H4 (cell line): ENCODE measurements around the gene KDM1B. TPM values are rescaled to one million over a fixed set of nuclear protein-coding genes. Genes with fewer than 3 reads are reported as not detected.
A peak's percentile ranks its signal among the peaks of the same experiment; 100 is the strongest.
"Not testable (repeated sequence)": the region's sequence is repeated elsewhere in the genome, so short reads cannot be mapped to it uniquely, and the experiment has no call there.

Source experiments
- DNase-seq: peaks from one replicate; pipeline ENCODE4 v3.0.0-alpha.2; 2015; ENCODE audit warnings: low spot score
- total RNA-seq: library from RNA; depleted of rRNA; stranded (reverse); fragments of >200 nt; shearing (Covaris generic); gene quantifications from 2 replicates; pipeline ENCODE4 v1.2.3, GENCODE V29; 2014

Gene KDM1B
- total RNA-seq, 1 experiment from 2014 or later: 6.6 TPM

DNA sequence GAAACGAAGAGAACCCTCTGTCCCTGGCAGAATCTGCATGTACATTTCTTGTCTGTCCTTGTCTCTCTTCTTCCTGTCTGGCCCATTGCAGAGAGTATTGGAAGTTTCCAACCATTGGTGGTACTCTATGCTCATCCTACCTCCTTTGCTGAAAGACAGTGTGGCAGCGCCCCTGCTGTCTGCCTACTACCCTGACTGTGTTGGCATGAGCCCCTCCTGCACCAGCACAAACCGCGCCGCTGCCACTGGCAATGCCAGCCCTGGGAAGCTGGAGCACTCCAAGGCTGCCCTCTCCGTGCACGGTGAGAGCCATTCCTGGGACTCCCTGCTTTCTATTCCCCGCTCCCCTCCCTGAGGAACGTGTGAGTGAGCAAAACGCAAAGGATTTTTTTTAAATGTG, 32.5 kb downstream of the KDM1B start:
- DNase-seq: no peak

DNA sequence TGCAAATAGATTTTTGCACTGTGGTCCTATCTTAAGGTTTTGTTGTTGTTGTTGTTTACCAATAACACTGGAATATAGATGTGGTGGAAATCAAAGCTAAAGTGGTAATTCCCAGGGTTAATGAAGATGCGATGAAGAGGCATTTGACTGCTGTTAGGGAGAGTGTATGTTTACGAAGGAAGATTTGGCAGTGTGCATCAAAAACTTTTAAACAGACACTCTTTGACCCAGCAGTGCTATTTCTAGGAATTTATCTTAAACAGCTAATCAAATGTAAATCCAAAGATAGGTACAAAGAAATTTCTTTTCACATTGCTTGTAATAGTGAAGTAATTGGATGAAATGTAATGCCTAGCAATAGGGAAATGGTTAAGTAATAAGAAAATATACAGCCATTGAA, 34.0 kb downstream of the KDM1B start:
- no peak for DNase-seq

DNA sequence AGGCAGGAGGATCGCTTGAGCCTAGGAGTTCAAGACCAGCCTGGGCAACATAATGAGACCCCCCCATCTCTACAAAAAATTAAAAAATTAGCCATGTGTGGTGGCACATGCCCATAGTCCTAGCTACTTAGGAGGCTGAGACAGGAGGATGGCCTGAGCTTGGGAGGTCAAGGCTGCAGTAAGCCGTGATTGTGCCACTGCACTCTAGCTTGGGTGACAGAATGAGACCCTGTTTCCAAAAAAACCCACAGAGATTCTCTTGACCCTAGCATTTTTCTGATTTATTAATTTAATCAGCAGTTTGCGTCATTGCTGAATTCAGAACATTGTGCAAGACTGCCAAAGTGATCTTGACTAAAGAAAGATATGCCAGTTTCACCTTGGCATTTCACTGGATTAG, 36.8 kb downstream of the KDM1B start:
- DNase-seq: no peak

DNA sequence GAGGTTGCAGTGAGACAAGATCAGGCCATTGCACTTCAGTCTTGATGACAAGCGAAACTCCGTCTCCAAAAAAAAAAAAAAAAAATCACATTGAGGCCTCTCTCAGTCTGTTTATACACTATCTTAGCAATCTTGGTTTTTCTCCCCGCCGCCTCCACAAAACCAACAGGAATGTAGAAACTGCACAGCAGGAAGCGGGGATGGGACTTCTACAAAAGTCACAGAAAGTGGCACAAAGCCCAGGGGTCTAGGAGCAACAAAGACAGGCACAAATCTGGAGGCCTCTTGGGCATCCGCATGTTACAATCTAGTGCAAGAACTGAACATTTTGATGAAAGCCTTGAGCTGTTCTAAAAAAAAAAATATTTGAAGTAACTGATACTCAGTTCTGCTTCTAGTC, 48.6 kb downstream of the KDM1B start:
- DNase-seq: peak; percentile 43

DNA sequence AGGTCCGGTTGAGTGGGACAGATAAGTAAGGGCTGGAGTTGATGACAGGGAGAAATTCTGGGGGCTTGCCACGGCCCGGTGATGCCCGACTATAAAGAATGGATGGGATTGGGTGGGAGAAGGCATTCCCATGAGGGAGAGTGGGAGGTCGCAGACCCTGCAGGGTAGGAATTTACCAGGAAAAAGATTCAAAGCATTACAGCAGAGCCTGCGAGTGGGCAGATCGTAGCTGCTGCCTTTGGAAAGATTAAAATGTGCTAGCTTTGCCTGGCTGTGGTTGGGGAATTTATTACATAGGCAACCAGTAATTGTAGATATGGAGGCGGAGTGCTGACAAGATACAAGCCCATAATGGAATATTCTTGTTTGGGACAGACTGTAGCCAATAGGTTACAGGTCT, 49.5 kb downstream of the KDM1B start:
- no peak for DNase-seq

DNA sequence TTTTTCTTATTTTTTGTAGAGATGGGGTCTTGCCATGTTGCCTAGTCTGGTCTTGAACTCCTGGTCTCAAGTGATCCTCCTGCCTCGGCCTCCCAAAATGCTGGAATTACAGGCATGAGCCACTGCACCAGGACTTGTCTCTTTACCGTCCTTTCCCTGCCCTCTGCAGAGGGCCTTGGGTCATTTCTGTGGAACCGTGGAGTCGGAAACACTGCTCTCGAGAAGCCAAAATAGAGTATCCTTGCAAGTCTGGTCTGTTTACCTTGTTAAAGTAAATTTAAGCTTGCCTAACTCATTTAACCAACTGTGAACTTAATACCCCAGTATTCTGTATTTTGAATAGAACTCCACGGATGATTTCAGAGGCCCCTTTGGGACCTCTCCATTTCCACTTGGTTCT, 51.4 kb downstream of the KDM1B start:
- no peak for DNase-seq

DNA sequence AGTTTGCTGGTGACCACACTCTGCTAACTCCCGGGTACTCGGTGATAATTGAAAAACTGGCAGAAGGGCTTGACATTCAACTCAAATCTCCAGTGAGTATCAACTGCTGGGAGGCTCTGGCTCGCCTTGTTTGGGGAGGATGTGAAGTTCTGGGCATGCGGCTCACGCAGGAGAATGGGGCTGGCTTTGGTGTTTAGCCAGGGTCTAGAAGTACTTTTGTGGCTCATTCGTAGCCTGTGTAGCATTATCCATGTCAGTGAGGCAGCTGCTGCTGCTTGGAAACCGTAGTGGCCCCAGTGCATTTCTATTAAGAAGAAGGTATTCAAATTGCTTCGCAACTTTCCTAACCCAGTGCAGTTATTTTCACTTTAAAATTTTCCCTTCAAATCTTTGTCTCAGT, 52.2 kb downstream of the KDM1B start:
- DNase-seq: no peak

DNA sequence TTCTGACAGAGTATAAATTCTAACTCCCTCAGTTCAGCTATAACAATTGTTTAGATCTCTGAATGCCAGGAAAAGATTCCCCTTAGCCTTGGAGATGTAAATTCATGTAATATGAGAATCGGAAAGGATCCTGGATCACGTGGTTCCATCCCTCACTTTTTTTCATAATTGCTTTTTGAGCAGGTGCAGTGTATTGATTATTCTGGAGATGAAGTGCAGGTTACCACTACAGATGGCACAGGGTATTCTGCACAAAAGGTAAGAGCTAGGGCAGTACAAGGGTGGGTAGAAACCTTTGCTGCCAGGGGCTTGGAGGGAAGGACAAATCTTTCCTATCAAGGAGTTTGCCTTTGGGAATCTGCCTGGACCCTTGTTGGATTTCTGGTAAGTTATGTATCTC, 52.7 kb downstream of the KDM1B start:
- DNase-seq: no peak

DNA sequence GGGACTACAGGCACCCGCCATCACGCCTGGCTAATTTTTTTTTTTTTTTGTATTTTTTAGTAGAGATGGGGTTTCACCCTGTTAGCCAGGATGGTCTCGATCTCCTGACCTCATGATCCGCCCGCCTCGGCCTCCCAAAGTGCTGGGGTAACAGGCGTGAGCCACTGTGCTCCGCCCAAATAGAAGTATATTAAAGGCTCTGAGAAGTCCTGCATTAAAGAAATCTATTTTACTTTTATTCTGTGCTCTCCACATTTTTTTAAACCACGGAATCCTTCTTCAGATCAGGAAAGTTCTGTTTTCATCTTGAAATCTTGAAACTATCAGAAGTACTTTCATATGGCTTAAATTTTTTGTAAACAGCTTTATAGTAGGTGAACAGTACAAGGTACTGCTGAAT, 53.6 kb downstream of the KDM1B start:
- not testable (repeated sequence) for DNase-seq

DNA sequence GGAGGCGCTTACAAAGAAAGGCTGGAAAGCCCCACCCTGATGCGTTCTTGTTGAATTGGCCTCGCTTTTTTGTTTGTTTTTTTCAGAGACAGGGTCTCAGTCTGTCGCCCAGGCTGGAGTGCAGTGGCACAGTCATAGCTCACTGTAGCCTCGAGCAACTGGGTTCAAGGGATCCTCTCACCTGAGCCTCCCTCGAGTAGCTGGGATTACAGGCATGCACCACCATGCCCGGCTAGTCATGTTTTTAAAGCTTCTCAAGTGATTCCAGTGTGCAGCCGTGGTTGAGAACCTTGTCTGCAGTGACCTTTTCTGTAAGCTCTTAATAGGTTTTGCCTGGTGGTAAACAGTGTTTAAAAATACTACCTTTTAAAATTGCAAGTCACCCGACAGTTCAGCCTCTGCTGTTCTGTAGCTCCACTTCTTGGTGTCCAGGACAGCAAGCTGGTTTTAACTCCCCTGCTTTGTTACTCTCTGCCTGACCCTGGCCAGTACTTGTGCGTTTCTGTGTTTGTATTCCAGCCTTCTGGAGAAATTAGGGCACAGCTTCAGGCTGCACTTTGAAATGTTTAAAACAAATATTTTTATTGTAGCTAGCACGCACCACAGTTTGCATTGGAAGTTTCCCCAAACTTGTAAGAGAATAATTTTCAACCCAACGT, 54.4 kb downstream of the KDM1B start:
- DNase-seq: no peak

DNA sequence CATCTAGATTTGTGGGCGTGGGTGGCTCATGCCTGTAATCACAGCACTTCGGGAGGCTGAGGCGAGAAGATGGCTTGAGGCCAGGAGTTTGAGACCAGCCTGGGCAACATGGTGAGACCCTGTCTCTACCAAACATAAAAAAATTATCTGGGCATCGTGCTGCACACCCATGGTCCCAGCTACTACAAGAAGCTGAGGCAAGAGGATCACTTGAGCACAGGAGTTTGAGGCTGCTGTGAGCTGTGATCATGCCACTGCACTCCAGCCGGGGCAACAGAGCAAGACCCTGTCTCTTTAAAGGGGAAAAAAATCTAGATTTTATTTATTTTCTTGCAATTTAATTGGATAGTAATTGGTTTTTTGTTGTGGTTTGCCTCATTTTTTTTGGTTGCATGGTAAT, 55.5 kb downstream of the KDM1B start:
- DNase-seq: no peak

DNA sequence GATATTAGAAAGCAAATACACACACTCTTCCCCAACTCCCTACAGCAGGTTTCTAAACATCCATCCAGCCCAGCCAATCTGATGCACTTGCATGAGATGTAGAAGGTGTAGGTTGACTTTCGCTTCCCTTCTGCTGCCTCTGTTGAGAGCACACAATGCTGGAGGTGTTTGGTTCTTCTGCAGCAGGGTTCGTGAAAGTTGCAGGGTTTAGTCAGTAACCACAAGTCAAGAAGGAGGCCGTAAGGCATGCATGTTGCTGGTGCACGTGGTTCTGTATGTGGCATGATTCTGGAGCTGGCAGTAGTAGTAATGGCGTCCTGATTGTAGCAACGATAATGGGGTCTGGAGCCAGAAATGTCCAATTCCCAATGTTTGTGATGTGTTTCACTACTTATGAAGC, 56.1 kb downstream of the KDM1B start:
- no peak for DNase-seq

DNA sequence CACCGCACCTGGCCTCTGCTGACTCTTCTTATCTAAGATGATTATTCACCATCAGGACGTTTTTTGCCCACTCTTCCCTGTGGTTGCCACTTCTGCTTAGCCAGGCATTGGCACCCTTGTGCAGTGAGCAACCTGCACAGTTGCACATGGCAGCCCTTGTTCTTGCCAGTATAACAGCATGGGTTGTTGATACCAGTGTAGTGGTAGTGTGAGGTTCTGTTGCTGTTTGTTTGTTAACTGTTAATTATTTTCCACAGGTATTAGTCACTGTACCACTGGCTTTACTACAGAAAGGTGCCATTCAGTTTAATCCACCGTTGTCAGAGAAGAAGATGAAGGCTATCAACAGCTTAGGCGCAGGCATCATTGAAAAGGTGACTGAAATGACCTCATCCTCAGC, 57.0 kb downstream of the KDM1B start:
- no peak for DNase-seq

DNA sequence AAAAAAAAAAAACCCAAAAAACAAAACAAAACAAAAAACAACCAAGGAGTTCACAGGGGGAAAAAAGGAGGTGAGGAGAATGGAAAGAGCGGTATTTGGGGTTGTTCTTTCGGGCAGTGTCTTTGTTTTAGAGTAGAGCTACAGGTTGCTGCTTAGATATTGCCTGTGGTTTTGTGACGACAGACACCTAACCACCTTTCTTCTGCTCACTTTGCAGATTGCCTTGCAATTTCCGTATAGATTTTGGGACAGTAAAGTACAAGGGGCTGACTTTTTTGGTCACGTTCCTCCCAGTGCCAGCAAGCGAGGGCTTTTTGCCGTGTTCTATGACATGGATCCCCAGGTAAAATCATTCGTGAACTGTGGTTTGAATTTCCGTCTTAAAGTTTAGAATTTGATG, 58.2 kb downstream of the KDM1B start:
- no peak for DNase-seq

DNA sequence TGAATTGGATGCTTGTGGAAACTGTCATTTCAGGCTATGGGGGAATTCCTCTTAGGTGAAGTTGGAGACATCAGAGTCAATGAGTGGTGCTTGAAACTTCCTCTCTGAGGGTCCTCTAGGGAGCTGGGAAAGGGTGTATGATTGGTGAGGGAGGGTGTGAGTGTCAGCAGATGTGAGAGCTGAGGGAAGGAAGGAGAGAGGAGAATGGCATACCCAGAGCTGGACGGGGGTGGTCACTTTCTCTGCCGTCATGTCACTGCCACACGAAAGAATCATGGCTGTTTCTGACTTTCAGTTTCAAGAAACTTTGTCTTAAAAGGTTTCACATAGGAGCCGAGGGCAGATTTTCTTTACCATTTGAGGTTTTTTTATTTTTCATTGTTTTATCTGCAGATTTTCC, 58.8 kb downstream of the KDM1B start:
- no peak for DNase-seq

DNA sequence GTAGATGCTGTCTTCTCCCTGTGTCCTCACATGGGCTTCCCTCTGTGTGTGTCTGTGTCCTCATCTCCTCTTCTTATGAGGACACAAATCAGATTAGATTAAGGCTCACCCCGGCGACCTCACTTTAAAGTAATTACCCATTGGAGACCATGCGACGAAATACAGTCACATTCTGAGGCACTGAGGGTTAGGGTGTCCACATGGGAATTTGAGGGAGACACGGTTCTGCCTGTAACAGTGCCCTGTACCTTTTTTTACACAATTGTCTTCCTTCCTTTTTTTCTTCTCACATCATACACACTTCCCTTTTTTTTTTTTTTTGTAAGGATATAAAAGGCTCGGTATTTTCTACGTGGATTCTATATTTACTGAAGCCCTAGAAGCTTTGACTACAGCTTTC, 60.2 kb downstream of the KDM1B start:
- DNase-seq: no peak

DNA sequence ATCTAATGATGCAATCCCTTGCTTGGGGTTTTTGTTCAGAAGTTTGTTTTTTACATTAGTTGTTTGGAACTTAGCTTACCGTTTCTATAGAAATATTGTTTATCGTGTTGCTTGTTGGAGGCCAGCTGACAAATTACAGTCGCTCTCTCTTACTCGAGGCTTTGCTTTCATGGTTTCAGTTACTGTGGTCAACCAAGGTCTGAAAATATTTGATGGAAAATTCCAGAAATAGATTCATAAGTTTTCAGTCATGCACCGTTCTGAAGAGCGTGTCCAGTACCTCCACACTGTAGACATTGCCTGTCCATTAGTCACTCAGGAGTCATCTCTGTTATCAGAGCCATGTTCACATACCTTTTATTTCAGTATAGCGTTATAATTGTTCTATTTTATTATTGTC, 61.2 kb downstream of the KDM1B start:
- DNase-seq: no peak

DNA sequence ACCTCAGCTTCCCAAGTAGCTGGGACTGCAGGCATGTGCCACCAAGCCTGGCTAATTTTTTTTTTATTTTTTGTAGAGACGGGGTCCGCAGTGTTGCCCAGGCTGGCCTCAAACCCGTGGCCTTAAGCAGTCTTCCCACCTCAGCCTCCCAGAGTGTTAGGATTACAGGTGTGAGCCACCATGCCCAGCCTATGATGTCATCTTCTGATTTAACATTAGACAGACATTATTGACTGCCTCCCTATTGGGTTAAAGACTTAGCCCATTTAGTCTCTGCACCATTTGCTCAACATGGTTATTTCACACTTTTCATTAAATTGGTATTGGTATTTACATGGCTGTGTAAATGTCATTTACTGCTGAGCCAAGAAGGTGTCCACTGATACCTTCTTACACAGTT, 63.0 kb downstream of the KDM1B start:
- DNase-seq: no peak

DNA sequence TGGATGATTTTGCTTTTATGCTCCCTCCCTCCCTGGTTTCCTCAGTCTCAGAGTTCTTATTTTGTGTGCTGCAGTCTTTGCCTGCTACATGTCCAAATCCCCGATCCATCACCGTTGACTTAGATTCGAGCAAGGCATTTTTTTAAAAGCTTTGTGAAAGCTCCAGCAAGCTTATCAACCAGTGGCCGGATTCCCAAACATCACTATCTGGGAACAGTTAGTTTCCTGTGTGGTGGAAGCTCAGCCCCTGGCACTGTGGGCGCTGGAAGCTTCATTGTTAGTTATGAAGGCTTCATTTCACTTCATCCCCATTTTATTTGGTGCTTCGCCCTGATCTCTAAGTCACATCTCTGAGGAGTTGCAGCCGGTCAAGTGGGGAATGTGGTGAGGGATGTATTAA, 64.4 kb downstream of the KDM1B start:
- no peak for DNase-seq

DNA sequence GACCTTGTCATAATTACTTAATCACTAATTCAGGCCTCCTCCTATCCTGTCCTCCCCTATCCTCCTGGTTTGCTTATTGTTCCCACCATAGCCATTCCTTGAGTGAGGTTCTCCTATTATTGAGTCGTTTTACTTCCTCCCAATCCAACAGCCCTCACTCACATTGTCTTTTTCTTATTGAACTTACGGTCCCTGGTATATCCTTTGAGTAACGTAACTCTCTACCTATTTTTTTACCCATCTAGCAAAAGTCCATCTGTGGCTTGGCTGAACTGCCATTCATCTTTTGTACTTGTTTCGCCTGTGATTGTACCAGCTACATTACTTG, 66.0 kb downstream of the KDM1B start:
- no peak for DNase-seq

DNA sequence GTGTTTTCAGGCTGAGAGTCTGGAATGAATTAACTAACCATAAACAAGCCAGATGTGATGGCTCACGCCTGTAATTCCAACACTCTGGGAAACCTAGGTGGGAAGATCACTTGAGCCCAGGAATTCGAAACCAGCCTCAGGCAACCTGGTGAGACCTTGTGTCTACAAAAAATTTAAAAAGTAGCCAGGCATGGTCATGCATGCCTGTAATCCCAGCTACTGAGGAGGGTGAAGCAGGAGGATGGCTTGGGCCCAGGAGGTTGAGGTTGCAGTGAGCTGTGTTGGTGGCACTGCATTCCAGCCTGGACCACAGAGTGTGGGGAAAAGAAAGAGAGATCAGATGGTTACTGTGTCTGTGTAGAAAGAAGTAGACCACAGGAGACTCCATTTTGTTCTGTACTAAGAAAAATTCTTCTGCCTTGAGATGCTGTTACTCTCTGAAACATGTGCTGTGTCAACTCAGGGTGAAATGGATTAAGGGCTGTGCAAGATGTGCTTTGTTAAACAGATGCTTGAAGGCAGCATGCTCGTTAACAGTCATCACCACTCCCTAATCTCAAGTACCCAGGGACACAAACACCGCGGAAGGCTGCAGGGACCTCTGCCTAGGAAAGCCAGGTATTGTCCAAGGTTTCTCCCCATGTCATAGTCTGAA, 71.4 kb downstream of the KDM1B start:
- DNase-seq: peak; percentile 85

DNA sequence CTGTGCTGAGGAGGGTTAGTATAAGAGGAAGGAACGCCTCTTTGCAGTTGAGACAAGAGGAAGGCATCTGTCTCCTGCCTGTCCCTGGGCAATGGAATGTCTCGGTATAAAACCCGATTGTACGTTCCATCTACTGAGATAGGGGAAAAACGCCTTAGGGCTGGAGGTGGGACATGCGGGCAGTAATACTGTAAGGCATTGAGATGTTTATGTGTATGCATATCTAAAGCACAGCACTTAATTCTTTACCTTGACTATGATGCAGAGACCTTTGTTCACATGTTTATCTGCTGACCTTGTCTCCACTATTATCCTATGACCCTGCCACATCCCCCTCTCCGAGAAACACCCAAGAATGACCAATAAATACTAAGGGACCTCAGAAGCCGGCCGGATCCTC, 71.9 kb downstream of the KDM1B start:
- not testable (repeated sequence) for DNase-seq

DNA sequence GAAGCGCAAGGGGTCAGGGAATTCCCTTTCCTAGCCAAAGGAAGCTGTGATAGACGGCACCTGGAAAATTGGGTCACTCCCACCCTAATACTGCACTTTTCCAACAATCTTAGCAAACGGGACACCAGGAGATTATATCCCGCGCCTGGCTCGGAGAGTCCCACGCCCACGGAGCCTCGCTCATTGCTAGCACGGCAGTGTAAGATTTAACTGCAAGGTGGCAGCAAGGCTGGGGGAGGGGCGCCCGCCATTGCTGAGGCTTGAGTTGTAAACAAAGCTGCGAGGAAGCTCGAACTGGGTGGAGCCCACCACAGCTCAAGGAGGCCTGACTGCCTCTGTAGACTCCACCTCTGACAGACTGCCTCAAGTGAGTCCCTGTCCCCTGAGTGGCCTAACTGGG, 73.4 kb downstream of the KDM1B start:
- DNase-seq: not testable (repeated sequence)

DNA sequence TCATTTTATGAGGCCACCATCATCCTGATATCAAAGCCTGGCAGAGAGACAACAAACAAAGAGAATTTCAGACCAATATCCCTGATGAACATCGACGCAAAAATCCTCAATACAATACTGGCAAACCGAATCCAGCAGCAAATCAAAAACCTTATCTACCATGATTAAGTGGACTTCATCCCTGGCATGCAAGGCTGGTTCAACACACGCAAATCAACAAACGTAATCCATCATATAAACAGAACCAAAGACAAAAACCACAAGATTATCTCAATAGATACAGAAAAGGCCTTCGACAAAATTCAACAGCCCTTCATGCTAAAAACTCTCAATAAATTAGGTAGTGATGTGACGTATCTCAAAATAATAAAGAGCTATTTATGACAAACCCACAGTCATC, 76.6 kb downstream of the KDM1B start:
- not testable (repeated sequence) for DNase-seq
